A549 (cell line): ENCODE data around the gene USP30. TPM values are rescaled to one million over a fixed set of nuclear protein-coding genes. Genes with fewer than 3 reads are reported as not detected.
A peak's percentile ranks its signal among the peaks of the same experiment; 100 is the strongest.

Experiments used
- ATAC-seq, 2 experiments: fragments of 200-7000 bp in 1 of 2; fragments of >200 bp in 1 of 2; cut with Nextera tagmentation in 1 of 2; cut with Tn5 transposase in 1 of 2; 3 replicates each; pipeline versions ENCODE4 v1.8.0 to v1.9.1; 2018 to 2020; ENCODE audit warnings: mild to moderate bottlenecking in 1 of 2, moderate library complexity in 1 of 2
- CTCF ChIA-PET: fragments of 300-600 bp; sonication (Branson Sonifier 250); formaldehyde crosslinking; extraction: SDS; loops from one replicate; lab custom pipeline; 2021; ENCODE audit warnings: antibody characterized with exemption, inconsistent platforms; lab: Yijun Ruan, JAX
- POLR2A ChIA-PET: fragments of 350-600 bp; formaldehyde crosslinking; extraction: SDS; loops from one replicate; lab custom pipeline; 2021; ENCODE audit warnings: antibody characterized with exemption, inconsistent platforms; lab: Yijun Ruan, JAX
- DNase-seq, 2 experiments: peaks; one replicate each; pipeline versions ENCODE4 v3.0.0 to v3.0.0-alpha.2; 2011 to 2016; ENCODE audit warnings: low read depth in 1 of 2, low spot score in 1 of 2
- FAIRE-seq: peaks from 2 replicates; lab custom pipeline; 2011; peaks lifted over from hg19 to GRCh38; lab: Jason Lieb, UNC
- H3K27ac ChIP-seq, 2 experiments: fragments of >200 bp; sonication (Bioruptor Twin); formaldehyde crosslinking; 3 replicates each; pipeline ENCODE4 v1.5.1; 2016 to 2017
- H3K4me1 ChIP-seq: fragments of >200 bp; sonication (Bioruptor Twin); formaldehyde crosslinking; 3 replicates; pipeline ENCODE4 v1.6.1; 2016
- H3K4me2 ChIP-seq: fragments of >200 bp; sonication (Bioruptor Twin); formaldehyde crosslinking; 3 replicates; pipeline ENCODE4 v1.6.1; 2016
- H3K4me3 ChIP-seq: fragments of >200 bp; sonication (Bioruptor Twin); formaldehyde crosslinking; 3 replicates; pipeline ENCODE4 v1.5.1; 2016
- H3K9me3 ChIP-seq: fragments of >200 bp; sonication (Bioruptor Twin); formaldehyde crosslinking; 3 replicates; pipeline ENCODE4 v1.6.1; 2016
- CBX2 ChIP-seq: fragments of 200-600 bp; sonication (generic); IDR thresholded peaks from 2 replicates; pipeline ENCODE4 v1.6.1; 2016; ENCODE audit warnings: low read depth, mild to moderate bottlenecking, borderline replicate concordance
- CBX8 ChIP-seq: fragments of 200-600 bp; sonication (generic); IDR thresholded peaks from 2 replicates; pipeline ENCODE4 v1.6.1; 2016
- CHD2 ChIP-seq: fragments of 150-350 bp; IDR thresholded peaks from 2 replicates; pipeline ENCODE4 v1.6.1; 2014; ENCODE audit warnings: low read length; ENCODE audit not compliant: partially characterized antibody
- E2F6 ChIP-seq: IDR thresholded peaks from 2 replicates; pipeline ENCODE4 v1.6.1; 2012; ENCODE audit warnings: low read depth, borderline replicate concordance
- EHF ChIP-seq: fragments of 250-450 bp; sonication (Bioruptor Pico); IDR thresholded peaks from 2 replicates; pipeline ENCODE4 v1.5.0; 2020; ENCODE audit warnings: mild to moderate bottlenecking
- GATA3 ChIP-seq: IDR thresholded peaks from 2 replicates; pipeline ENCODE4 v1.6.1; 2012; ENCODE audit warnings: borderline replicate concordance
- HDAC2 ChIP-seq: fragments of 200-600 bp; sonication (generic); IDR thresholded peaks from 2 replicates; pipeline ENCODE4 v1.6.1; 2016
- JUN ChIP-seq, 2 experiments: fragments of >200 bp; sonication (Bioruptor Twin); formaldehyde crosslinking; IDR thresholded peaks; 2 replicates in 1 of 2; 3 replicates in 1 of 2; pipeline ENCODE4 v1.6.1; 2016 to 2017
- KDM1A ChIP-seq: fragments of 200-600 bp; sonication (generic); IDR thresholded peaks from 2 replicates; pipeline ENCODE4 v1.6.1; 2016; ENCODE audit warnings: low read depth, mild to moderate bottlenecking
- MYC ChIP-seq: IDR thresholded peaks from 2 replicates; pipeline ENCODE4 v1.6.1; 2012; ENCODE audit warnings: mild to moderate bottlenecking, inconsistent platforms, low read length, improper control_type of control experiment, borderline replicate concordance
- PHF8 ChIP-seq: fragments of 200-600 bp; sonication (generic); IDR thresholded peaks from 2 replicates; pipeline ENCODE4 v1.6.1; 2016; ENCODE audit warnings: low read depth, mild to moderate bottlenecking, antibody characterized with exemption, moderate library complexity, borderline replicate concordance
- POLR2A ChIP-seq: IDR thresholded peaks from 2 replicates; pipeline ENCODE4 v1.6.1; 2012; ENCODE audit warnings: mild to moderate bottlenecking, low read length
- RCOR1 ChIP-seq: fragments of 150-350 bp; IDR thresholded peaks from 2 replicates; pipeline ENCODE4 v1.6.1; 2014; ENCODE audit warnings: antibody characterized with exemption, low read length, low read depth
- REST ChIP-seq: fragments of 200-600 bp; sonication (generic); IDR thresholded peaks from 2 replicates; pipeline ENCODE4 v1.6.1; 2016; ENCODE audit warnings: antibody characterized with exemption, mild to moderate bottlenecking, moderate library complexity
- SREBF2 ChIP-seq: fragments of 450-650 bp; IDR thresholded peaks from 2 replicates; pipeline ENCODE4 v1.6.1; 2014; ENCODE audit warnings: mild to moderate bottlenecking, moderate library complexity
- USF2 ChIP-seq: fragments of 450-650 bp; IDR thresholded peaks from 2 replicates; pipeline ENCODE4 v1.6.1; 2014; ENCODE audit warnings: antibody characterized with exemption
- ZSCAN20 ChIP-seq: fragments of 250-450 bp; sonication (Bioruptor Pico); IDR thresholded peaks from 2 replicates; pipeline ENCODE4 v1.8.0; 2022; ENCODE audit warnings: mild to moderate bottlenecking, moderate library complexity
- WGBS: methylation state at CpG from one replicate; pipeline ENCODE4 v1.1.6; 2017; ENCODE audit errors: missing lambda C conversion rate; 5-methylcytosine and 5-hydroxymethylcytosine counted together
- polyA plus RNA-seq, 4 experiments: library from polyadenylated mRNA; depleted of rRNA in 3 of 4; stranded (reverse); fragments of >200 nt; fragmentation: RNase III in 1 of 4; extraction: RNeasy Plus Mini Kit Qiagen cat#74134 plus additional on column Dnase treatment in 1 of 4; gene quantifications; 2 replicates in 3 of 4; 3 replicates in 1 of 4; pipeline ENCODE4 v1.2.3, GENCODE V29; 2011 to 2017
- TF ChIP-seq, protein P1 (sequence below): IDR thresholded peaks from 2 replicates; pipeline ENCODE4 v1.6.1; 2012
- TF ChIP-seq, protein P2 (sequence below): IDR thresholded peaks from 2 replicates; pipeline ENCODE4 v1.6.1; 2012
- TF ChIP-seq, protein P3 (sequence below): fragments of 150-350 bp; IDR thresholded peaks from 2 replicates; pipeline ENCODE4 v1.6.1; 2014; ENCODE audit warnings: low read depth, mild to moderate bottlenecking, low read length
- TF ChIP-seq, protein P4 (sequence below): fragments of >200 bp; sonication (Bioruptor Twin); formaldehyde crosslinking; IDR thresholded peaks from 3 replicates; pipeline ENCODE4 v1.6.1; 2016

USP30 gene
- polyA plus RNA-seq, 2 of the 4 experiments (the other 2 are of a cell fraction): 6.8 to 19.6 TPM

GRCh38 chr12:109093022-109093918 is 40.9 kb downstream of the USP30 start, which contains the start of gene ALKBH2 (continued):
- TF ChIP-seq, protein P1, sequence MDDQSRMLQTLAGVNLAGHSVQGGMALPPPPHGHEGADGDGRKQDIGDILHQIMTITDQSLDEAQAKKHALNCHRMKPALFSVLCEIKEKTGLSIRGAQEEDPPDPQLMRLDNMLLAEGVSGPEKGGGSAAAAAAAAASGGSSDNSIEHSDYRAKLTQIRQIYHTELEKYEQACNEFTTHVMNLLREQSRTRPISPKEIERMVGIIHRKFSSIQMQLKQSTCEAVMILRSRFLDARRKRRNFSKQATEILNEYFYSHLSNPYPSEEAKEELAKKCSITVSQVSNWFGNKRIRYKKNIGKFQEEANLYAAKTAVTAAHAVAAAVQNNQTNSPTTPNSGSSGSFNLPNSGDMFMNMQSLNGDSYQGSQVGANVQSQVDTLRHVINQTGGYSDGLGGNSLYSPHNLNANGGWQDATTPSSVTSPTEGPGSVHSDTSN: peak; percentile 56
- peak; percentile 91 for TF ChIP-seq CHD2
- no peak for TF ChIP-seq RCOR1

GRCh38 chr12:109097140-109097434 is 44.7 kb downstream of the USP30 start:
- FAIRE-seq: no peak
- no peak; a peak in 1 of 6 replicates for ATAC-seq
- DNase-seq: no peak
- H3K27ac ChIP-seq: peak overlapping the region; percentile 76 to 91
- CTCF ChIA-PET: interaction anchor here (0.6 to 1.4 kb wide), 3 partner anchors 288 to 535 kb away, joined by 3 to 4 read pairs (median 4); partner anchors contain the start of gene ISCU
- POLR2A ChIA-PET: no interaction called here
- no peaks in the 10 kb centered on the region for H3K9me3 ChIP-seq
- peak overlapping the region; percentile 87 for H3K4me2 ChIP-seq
- no peak for TF ChIP-seq CBX8
- TF ChIP-seq EHF (CRISPR knock-in tag): no peak
- TF ChIP-seq HDAC2: no peak
- TF ChIP-seq, protein P2, sequence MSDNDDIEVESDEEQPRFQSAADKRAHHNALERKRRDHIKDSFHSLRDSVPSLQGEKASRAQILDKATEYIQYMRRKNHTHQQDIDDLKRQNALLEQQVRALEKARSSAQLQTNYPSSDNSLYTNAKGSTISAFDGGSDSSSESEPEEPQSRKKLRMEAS: no peak
- no peak for TF ChIP-seq SREBF2
- TF ChIP-seq, protein P3, sequence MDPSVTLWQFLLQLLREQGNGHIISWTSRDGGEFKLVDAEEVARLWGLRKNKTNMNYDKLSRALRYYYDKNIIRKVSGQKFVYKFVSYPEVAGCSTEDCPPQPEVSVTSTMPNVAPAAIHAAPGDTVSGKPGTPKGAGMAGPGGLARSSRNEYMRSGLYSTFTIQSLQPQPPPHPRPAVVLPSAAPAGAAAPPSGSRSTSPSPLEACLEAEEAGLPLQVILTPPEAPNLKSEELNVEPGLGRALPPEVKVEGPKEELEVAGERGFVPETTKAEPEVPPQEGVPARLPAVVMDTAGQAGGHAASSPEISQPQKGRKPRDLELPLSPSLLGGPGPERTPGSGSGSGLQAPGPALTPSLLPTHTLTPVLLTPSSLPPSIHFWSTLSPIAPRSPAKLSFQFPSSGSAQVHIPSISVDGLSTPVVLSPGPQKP: no peak
- H3K4me3 ChIP-seq: peak overlapping the region; percentile 91
- WGBS: 0% methylated on average over 4 of the region's 11 CpGs
- peaks cover 14% of the 10 kb centered on the region; the same call in 2 of the 3 replicates for H3K4me1 ChIP-seq

DNA sequence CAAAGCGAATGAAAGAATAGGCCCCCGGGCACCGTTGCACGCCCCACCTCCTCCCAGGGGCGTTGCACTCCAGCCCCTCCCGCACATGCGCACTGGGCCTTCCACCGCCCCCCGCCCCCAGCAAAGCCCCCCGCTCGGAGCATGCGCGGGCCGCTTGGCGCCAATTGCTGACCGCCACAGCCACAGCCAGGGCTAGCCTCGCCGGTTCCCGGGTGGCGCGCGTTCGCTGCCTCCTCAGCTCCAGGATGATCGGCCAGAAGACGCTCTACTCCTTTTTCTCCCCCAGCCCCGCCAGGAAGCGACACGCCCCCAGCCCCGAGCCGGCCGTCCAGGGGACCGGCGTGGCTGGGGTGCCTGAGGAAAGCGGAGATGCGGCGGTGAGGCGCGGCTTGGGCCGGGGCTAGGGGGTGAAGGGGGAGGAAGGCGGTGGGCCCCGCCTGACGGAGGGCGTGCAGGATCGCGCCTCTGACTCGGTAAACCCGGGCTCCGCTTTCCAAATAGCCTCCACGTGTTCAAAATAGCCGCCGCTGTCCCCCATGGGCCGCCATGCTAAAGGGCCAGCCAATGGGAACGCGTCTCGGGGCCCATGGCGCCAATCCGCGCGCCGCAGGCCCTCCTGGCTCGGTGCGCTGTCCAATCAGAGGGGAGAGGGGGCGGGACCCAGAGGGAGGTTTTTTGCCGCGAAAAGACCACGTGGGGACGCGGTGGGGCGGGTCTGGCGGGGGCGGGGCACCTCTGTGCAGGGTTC is 45.2 kb downstream of the USP30 start, which contains the start of gene UNG:
UNG (plus strand) TSS at position 163 of the 748 bp plus-strand sequence; CDS start at position 246, 83 bp downstream.
- H3K4me1 ChIP-seq: peaks cover 9% of the 10 kb centered on the region; the same call in 2 of the 3 replicates
- ATAC-seq (peak; percentile 91 to 97), DNase-seq (peak; percentile 97), FAIRE-seq (no peak)
- peak within 1 kb of the TSS; percentile 91 for H3K4me3 ChIP-seq
- peak within 1 kb of the TSS; percentile 76 to 91 for H3K27ac ChIP-seq
- WGBS: 1% methylated on average over 18 of the region's 71 CpGs
- ChIA-PET POLR2A (interaction anchor here (1.0 to 1.5 kb wide), 2 partner anchors 14 to 247 kb away, joined by 3 to 5 read pairs; no protein-coding TSS in a partner anchor), CTCF (interaction anchor here (0.6 to 1.9 kb wide), 4 partner anchors 14 to 418 kb away, joined by 3 to 17 read pairs (median 4); no protein-coding TSS in a partner anchor)
- H3K9me3 ChIP-seq: no peaks in the 10 kb centered on the region
- H3K4me2 ChIP-seq: peak within 1 kb of the TSS; percentile 87
- TF ChIP-seq USF2 (peak; percentile 85), PHF8 (peak; percentile 32; the same call in 1 of the 2 replicates), ZSCAN20 (CRISPR knock-in tag) (no peak), KDM1A (peak; percentile 50; the same call in 1 of the 2 replicates), E2F6 (peak; percentile 86), JUN (IDR thresholded peaks at IDR 0.05) (peak in 1 of 2 experiments; percentile 47; a peak in 1 of 5 replicates), POLR2A (peak; percentile 54), CBX2 (no peak), MYC (peak; percentile 76; the same call in 1 of the 2 replicates), REST (no peak), GATA3 (0 out of 2 replicates have a peak, but pooled peaks have one; percentile 14)
- TF ChIP-seq, protein P1: 0 out of 2 replicates have a peak, but pooled peaks have one; percentile 14
- TF ChIP-seq, protein P4, sequence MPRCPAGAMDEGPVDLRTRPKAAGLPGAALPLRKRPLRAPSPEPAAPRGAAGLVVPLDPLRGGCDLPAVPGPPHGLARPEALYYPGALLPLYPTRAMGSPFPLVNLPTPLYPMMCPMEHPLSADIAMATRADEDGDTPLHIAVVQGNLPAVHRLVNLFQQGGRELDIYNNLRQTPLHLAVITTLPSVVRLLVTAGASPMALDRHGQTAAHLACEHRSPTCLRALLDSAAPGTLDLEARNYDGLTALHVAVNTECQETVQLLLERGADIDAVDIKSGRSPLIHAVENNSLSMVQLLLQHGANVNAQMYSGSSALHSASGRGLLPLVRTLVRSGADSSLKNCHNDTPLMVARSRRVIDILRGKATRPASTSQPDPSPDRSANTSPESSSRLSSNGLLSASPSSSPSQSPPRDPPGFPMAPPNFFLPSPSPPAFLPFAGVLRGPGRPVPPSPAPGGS: 0 out of 3 replicates have a peak, but pooled peaks have one; percentile 33
